Measurements from ENCODE around the gene TMEM132D. TPM values are rescaled to one million over a fixed set of nuclear protein-coding genes. Genes with fewer than 3 reads are reported as not detected.

TMEM132D gene
- total and polyA plus RNA-seq, 2 of the 8 experiments (the other 6 are each of a cell fraction or from before 2014, with no cell fraction given), result 3.5 to 10.1 TPM

DNA sequence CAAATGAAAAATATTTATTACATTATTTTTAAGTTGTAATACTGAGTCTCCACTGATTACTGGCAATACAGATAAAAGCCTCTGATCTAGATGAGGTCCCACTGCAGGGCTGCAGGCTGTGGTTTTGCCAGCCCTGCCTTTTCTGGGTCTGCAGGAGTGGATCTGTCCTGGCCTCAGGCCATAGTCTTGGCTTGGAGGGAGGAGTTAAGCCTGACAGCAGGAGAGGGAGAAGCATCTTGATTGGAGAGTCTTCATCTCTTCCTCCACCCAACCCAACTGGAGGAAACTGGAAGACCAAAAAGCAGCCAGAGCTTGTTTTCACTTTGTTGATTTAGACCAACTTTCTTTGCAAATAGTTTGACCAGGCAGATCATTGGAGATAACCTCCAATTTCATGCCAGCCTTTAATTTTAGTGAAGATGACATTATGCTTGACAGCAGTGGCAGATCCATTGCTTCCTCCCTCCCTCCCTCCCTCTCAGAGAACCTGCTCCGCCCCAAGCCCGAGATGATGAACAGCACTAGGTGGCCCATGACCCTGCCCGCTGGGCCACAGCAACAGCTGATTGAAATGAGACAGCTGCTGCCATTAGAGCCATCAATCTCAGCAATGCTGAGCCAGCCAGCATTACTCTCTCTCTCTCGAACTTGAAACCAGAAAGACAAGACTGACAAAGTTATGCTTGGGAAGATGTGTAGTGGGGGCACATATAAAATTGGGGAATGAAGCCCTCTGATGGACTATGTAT is 828.2 kb downstream of the TMEM132D start:
- no peak overlapping the region for H3K4me2 ChIP-seq (ENCODE audit: insufficient read depth in 1 of 2, low read depth in 2 of 2, low read length in 2 of 2)
- CTCF ChIA-PET (ENCODE audit: partially characterized antibody), result interaction anchor here (1.1 to 2.4 kb wide), 4 partner anchors 73 to 956 kb away, joined by 3 to 6 read pairs (median 4); no protein-coding TSS in a partner anchor
- DNase-seq (ENCODE audit: low read depth in 1 of 2, low spot score in 2 of 2), result no peak
- no peak overlapping the region for H2AFZ ChIP-seq (ENCODE audit: low read length)
- no peak overlapping the region for H2BK15ac ChIP-seq (ENCODE audit: low read length)
- no peaks in the 10 kb centered on the region for H3K36me3 ChIP-seq (ENCODE audit: control insufficient read depth in 2 of 4, insufficient read depth in 4 of 4, low read length in 3 of 4)
- no peaks in the 10 kb centered on the region for H3K27me3 ChIP-seq (replicated peaks in 1 of 4; ENCODE audit: control insufficient read depth in 3 of 4, extremely low read depth in 1 of 4, insufficient read depth in 3 of 4, low read length in 3 of 4)
- no peaks in the 10 kb centered on the region for H3K4me1 ChIP-seq (replicated peaks in 1 of 4; ENCODE audit: control insufficient read depth in 3 of 4, insufficient read depth in 4 of 4, low read length in 3 of 4)
- H4K91ac ChIP-seq (replicated peaks; ENCODE audit: insufficient read length, low read length), result no peak overlapping the region
- H4K20me1 ChIP-seq (replicated peaks in 1 of 2; ENCODE audit: control insufficient read depth in 1 of 2, insufficient read depth in 2 of 2, low read length in 2 of 2), result peaks cover 0 to 1% of the 10 kb centered on the region in 2 experiments
- no peak overlapping the region for H2AK5ac ChIP-seq (ENCODE audit: low read depth, low read length)
- H2BK5ac ChIP-seq (ENCODE audit: low read depth, low read length), result no peak overlapping the region
- no peak overlapping the region for H2BK120ac ChIP-seq (replicated peaks; ENCODE audit: low read depth, low read length)
- H3K79me2 ChIP-seq (ENCODE audit: control insufficient read depth in 1 of 2, insufficient read depth in 2 of 2, low read length in 2 of 2), result no peaks in the 10 kb centered on the region
- H3K23me2 ChIP-seq (ENCODE audit: low read depth, low read length), result 0 out of 2 replicates have a peak, but pooled peaks cover 4% of the 10 kb centered on the region
- H4K5ac ChIP-seq (ENCODE audit: insufficient read length, low read depth, low read length), result no peak overlapping the region
- no peak overlapping the region for H2BK20ac ChIP-seq (ENCODE audit: low read length)
- no peak overlapping the region for H3K18ac ChIP-seq (ENCODE audit: extremely low read depth, low read length)
- no peak overlapping the region for H3K27ac ChIP-seq (ENCODE audit: low read depth, low read length)
- no peak for FAIRE-seq
- H3K9me3 ChIP-seq (ENCODE audit: insufficient read depth in 2 of 2, low read depth in 1 of 2, low read length in 1 of 2), result no peaks in the 10 kb centered on the region
- H3K79me1 ChIP-seq (ENCODE audit: low read depth, low read length), result no peaks in the 10 kb centered on the region
- POLR2A ChIA-PET (ENCODE audit: partially characterized antibody), result no interaction called here
- no peak overlapping the region for H3K23ac ChIP-seq (ENCODE audit: insufficient read length)
- 91% methylated on average over 4 of the region's 4 CpGs; no CpG with 5 or more reads in 1 of the 2 experiments for WGBS, 2 experiments (ENCODE audit: extremely low coverage in 1 of 2, insufficient coverage in 1 of 2, insufficient read length in 1 of 2, insufficient replicate concordance in 2 of 2, low coverage in 1 of 2, low lambda C conversion rate in 2 of 2, missing lambda C conversion rate in 1 of 2)
- no peak overlapping the region for H2BK12ac ChIP-seq (ENCODE audit: low read depth, low read length)
- TF ChIP-seq JUND (IDR thresholded peaks at IDR 0.05; ENCODE audit: low read length) (no peak), TBP (IDR thresholded peaks at IDR 0.05; ENCODE audit: low read depth, low read length) (no peak), TAF1 (IDR thresholded peaks at IDR 0.05; ENCODE audit: low read depth, low read length) (no peak), EZH2 (IDR thresholded peaks at IDR 0.05; ENCODE audit: low read depth, low read length, severe bottlenecking) (no peak)
- no peak overlapping the region for H3K4me3 ChIP-seq (ENCODE audit: extremely low read depth in 1 of 4, insufficient read depth in 2 of 4, low read depth in 3 of 4, low read length in 4 of 4)
- no peak overlapping the region for H3K14ac ChIP-seq (ENCODE audit: insufficient read length)
- no peak overlapping the region for H3K4ac ChIP-seq (replicated peaks; ENCODE audit: insufficient read length, low read depth, low read length)
- H4K8ac ChIP-seq (ENCODE audit: extremely low read depth, insufficient read depth, low read length), result no peak overlapping the region
- H3K9ac ChIP-seq (replicated peaks in 1 of 4; ENCODE audit: extremely low read depth in 1 of 4, low read depth in 3 of 4, low read length in 3 of 4), result no peak overlapping the region
- no peak overlapping the region for H3K56ac ChIP-seq (replicated peaks; ENCODE audit: insufficient read length, low read depth, low read length)

Measured in H1 (cell line).